C4-2B (cell line): ENCODE measurements around the gene RIC3.

ENCODE experiments used
- CTCF ChIP-seq: fragments of 450-650 bp; conservative IDR thresholded peaks from 2 replicates; pipeline ENCODE4 v1.5.1; 2017; ENCODE audit warnings: mild to moderate bottlenecking
- ZFX ChIP-seq: fragments of 450-650 bp; IDR thresholded peaks from 2 replicates; pipeline ENCODE4 v1.6.1; 2017

DNA sequence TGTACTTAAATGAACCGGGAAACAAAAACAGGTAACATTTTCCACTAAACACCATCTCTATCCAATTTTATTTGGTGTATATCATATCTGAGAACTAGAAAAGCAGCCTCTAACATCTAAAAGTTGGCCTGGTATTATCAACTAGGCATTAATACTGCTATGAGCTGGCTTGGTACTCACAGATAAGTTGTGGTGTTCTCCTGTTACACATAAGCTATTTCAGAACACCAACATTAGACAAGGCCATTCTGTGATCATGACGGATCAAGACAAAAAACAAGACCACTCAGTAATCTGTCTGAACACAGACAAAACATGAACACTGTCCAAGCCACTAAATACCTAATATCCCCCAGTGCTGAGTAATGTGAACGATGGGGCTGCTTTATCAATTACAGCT, 11.9 kb downstream of the RIC3 start:
- TF ChIP-seq CTCF = no peak
- no peak for TF ChIP-seq ZFX
